NK-92 treated with Interleukin-12 subunit alpha and Interleukin-12 subunit beta, amount 100 ng/mL, for 24 hours (cell line): ENCODE results near the gene BTK.
"Not testable (repeated sequence)": the region's sequence is repeated elsewhere in the genome, so short reads cannot be mapped to it uniquely, and the experiment has no call there.

ENCODE experiments used
- DNase-seq: peaks from one replicate; lab custom pipeline; 2025; lab: John Stamatoyannopoulos, UW

The BTK gene

DNA sequence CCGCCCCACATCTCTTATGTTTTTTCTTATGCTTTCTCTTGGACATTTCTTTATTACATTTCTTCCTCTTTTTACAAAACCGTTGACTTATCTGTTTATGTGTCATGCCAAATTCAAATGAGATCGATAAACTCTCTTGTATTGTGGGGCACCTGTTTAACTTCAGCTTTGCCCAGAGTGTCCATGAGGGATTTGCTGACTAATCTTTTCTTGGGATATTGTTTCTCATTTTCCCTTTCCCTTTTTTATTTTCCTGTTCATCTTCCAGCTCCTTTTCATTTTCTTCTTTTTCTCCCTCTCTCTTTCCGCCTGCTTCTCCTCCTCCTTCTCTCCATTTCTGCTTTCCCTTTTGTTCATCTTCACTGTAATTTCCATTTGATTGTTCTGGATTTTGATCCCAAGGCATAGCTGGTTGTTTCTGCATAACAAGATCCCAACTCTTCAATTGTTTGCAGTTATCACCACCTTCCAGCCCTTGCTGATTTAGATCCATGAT lies 48.2 kb downstream of the BTK start:
- no peak for DNase-seq

DNA sequence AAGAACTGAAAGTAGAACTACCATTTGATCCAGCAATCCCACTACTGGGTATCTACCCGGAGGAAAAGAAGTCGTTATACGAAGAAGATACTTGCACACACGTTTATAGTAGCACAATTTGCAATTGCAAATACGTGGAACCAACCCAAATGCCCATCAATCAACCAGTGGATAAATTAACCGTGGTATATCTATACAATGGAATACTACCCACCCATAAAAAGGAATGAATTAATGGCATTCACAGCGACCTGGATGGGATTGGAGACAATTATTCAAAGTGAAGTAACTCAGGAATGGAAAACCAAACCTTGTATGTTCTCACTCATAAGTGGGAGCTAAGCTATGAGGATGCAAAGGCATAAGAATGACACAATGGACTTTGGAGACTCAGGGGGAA lies 51.7 kb downstream of the BTK start:
- not testable (repeated sequence) for DNase-seq

DNA sequence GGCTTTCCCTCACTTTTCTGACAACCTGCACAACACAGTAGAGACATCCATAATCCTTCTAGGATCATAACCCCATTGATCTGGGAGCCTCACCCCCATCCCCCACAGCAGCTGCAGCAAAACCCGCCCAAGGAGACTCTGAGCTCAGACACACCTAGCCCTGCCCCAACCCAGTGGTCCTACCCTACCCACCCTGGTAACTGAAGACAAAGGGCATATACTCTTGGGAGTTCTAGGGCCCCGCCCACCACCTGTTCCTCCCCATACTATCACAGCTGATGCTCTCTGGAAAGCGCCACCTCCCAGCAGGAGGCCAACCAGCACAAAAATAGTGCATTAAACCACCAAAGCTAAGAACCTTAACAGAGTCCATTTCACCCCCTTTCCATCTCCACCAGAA lies 59.4 kb downstream of the BTK start:
- DNase-seq: not testable (repeated sequence)

DNA sequence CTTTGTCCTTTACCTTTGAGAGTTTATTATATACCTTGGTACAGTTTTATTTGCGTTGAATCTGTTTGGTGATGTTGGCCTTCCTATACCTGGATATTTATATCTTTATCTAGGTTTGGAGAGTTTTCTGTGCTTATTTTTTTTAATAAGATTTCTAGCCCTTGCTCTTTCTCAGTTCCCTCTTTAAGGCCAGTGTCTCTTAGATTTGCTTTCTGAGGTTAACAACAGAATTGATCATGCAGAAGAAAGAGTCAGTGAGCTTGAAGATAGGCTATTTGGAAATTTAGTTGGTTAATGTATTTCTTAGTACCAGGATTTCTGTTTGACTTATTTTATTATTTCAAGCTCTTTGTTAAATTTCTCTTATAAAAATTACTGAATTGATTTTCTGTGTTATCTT lies 82.2 kb downstream of the BTK start:
- DNase-seq: no peak
